Neural crest cell (in vitro differentiated cells): Measurements from ENCODE around the gene PEX5L. TPM values are rescaled to one million over a fixed set of nuclear protein-coding genes. Genes with fewer than 3 reads are reported as not detected.

ENCODE experiments used
- DNase-seq: peaks from one replicate; pipeline ENCODE4 v3.0.0; 2021; ENCODE audit warnings: low read depth, mixed read lengths, low spot score
- H3K27ac Mint-ChIP-seq: one replicate; pipeline ENCODE4 v1.8.0; 2021; ENCODE audit warnings: mild to moderate bottlenecking, mixed read lengths; ENCODE audit not compliant: unreplicated experiment
- H3K27me3 Mint-ChIP-seq: 2 replicates; pipeline ENCODE4 v1.8.0; 2021; ENCODE audit warnings: low read depth, mild to moderate bottlenecking, mixed read lengths
- H3K36me3 Mint-ChIP-seq: 2 replicates; pipeline ENCODE4 v1.8.0; 2021; ENCODE audit warnings: low read depth, mild to moderate bottlenecking, mixed read lengths
- H3K4me1 Mint-ChIP-seq: 2 replicates; pipeline ENCODE4 v1.8.0; 2021; ENCODE audit warnings: mixed read lengths
- H3K4me3 Mint-ChIP-seq: one replicate; pipeline ENCODE4 v1.8.0; 2021; ENCODE audit warnings: mild to moderate bottlenecking, mixed read lengths
- H3K9me3 Mint-ChIP-seq: 2 replicates; pipeline ENCODE4 v1.8.0; 2021; ENCODE audit warnings: mixed read lengths
- total RNA-seq: library from RNA; stranded (reverse); gene quantifications from 2 replicates; pipeline ENCODE4 v1.2.1, GENCODE V29; 2021
- TF ChIP-seq, protein P1 (sequence below): fragments of 200-600 bp; sonication (generic); conservative IDR thresholded peaks from 2 replicates; pipeline ENCODE4 v1.5.0; 2021; ENCODE audit warnings: antibody characterized with exemption, mild to moderate bottlenecking

PEX5L gene
- total RNA-seq, 1 donor from 2014 or later: 0.96 TPM

DNA sequence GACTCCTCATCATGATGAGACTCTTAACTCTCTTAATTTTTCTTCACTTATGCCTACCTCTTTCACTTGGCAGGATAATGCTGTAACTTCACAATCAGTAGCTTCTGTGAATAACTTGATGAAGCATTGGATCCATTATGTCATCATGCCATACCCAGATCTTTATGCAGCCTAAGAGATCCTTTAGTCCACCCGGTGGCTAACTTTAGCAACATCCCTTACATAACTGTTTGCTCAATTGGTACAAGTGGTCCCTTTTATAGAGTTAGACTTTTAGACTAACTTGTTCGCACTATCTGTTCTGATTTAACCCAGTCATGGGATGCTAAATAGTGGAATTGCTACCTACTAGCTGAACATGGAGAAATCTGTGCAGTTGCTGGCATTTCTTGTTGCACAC, 199.4 kb downstream of the PEX5L start:
- DNase-seq: no peak
- Mint-ChIP-seq H3K4me1 (no peaks in the 10 kb centered on the region), H3K36me3 (no peaks in the 10 kb centered on the region), H3K27ac (no peak overlapping the region), H3K4me3 (no peak overlapping the region), H3K27me3 (no peaks in the 10 kb centered on the region), H3K9me3 (no peaks in the 10 kb centered on the region)
- TF ChIP-seq, protein P1, sequence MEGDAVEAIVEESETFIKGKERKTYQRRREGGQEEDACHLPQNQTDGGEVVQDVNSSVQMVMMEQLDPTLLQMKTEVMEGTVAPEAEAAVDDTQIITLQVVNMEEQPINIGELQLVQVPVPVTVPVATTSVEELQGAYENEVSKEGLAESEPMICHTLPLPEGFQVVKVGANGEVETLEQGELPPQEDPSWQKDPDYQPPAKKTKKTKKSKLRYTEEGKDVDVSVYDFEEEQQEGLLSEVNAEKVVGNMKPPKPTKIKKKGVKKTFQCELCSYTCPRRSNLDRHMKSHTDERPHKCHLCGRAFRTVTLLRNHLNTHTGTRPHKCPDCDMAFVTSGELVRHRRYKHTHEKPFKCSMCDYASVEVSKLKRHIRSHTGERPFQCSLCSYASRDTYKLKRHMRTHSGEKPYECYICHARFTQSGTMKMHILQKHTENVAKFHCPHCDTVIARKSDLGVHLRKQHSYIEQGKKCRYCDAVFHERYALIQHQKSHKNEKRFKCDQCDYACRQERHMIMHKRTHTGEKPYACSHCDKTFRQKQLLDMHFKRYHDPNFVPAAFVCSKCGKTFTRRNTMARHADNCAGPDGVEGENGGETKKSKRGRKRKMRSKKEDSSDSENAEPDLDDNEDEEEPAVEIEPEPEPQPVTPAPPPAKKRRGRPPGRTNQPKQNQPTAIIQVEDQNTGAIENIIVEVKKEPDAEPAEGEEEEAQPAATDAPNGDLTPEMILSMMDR: peak; percentile 14

DNA sequence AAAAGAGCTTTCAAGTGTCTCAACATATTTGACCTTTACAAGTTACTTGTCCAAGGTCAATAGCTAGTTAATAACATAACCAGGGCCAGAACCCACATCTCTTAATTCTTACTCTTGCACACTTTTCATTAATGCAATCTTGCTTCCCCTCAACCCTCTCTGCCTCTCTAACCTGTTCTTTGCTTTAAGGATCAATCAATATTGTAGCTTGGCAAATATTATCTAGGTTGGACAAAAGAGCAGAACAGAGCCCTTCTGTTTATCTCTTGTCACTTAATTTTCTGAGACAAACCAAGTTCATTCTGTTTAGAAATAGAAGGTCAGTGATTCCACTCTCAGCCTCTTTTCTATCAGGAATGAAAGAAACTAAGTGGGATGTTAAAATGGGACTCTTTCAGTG, 203.4 kb downstream of the PEX5L start:
- DNase-seq: no peak
- TF ChIP-seq, protein P1: no peak
- Mint-ChIP-seq H3K4me1 (no peaks in the 10 kb centered on the region), H3K27me3 (peaks cover 3% of the 10 kb centered on the region), H3K9me3 (no peaks in the 10 kb centered on the region), H3K4me3 (no peak overlapping the region), H3K36me3 (no peaks in the 10 kb centered on the region), H3K27ac (no peak overlapping the region)

DNA sequence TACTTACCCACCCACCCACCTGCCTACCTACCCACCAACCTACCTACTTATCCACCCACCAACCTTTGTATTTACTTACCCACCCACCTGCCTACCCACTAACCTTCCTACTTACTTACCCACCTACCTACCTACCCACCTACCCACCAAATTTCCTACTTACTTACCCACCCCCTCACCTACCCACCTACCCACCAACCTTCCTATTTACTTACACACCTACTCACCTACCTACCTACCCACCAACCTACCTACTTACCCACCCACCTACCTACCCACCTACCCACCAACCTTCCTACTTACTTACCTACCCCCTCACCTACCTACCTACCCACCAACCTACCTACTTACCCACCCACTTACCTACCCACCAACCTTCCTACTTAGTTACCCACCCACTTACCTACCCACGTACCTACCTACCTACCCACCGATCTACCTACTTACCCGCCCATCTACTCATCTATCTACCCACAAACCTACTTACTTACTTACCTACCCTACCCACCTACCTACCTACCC, 204.3 kb downstream of the PEX5L start:
- H3K4me1 Mint-ChIP-seq: no peaks in the 10 kb centered on the region
- TF ChIP-seq, protein P1: no peak
- no peaks in the 10 kb centered on the region for H3K9me3 Mint-ChIP-seq
- peaks cover 8% of the 10 kb centered on the region for H3K27me3 Mint-ChIP-seq
- H3K4me3 Mint-ChIP-seq: no peak overlapping the region
- H3K36me3 Mint-ChIP-seq: no peaks in the 10 kb centered on the region
- no peak for DNase-seq
- H3K27ac Mint-ChIP-seq: no peak overlapping the region

DNA sequence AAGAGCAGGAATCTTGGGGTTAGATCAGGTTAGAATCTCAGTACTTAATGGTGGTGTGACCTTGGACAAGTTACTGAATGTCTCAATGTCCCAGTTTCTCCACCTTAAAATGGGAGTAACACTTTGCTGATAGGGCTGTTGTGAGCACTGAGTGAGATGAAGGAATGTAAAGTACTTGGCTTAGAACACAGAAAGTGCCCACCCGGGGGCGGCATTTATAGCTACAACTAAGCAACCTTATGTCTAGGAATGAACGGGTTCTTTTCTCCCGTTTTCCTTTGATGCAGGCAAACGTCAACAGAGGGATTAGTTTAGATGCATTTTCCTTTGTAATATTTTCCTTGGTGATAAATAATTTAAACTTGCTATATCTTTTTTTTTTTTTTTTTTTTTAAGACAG, 207.3 kb downstream of the PEX5L start:
- H3K4me1 Mint-ChIP-seq: no peaks in the 10 kb centered on the region
- no peaks in the 10 kb centered on the region for H3K9me3 Mint-ChIP-seq
- H3K27me3 Mint-ChIP-seq: peaks cover 8% of the 10 kb centered on the region
- no peak overlapping the region for H3K4me3 Mint-ChIP-seq
- no peak overlapping the region for H3K27ac Mint-ChIP-seq
- DNase-seq: no peak
- TF ChIP-seq, protein P1: no peak
- H3K36me3 Mint-ChIP-seq: no peaks in the 10 kb centered on the region

DNA sequence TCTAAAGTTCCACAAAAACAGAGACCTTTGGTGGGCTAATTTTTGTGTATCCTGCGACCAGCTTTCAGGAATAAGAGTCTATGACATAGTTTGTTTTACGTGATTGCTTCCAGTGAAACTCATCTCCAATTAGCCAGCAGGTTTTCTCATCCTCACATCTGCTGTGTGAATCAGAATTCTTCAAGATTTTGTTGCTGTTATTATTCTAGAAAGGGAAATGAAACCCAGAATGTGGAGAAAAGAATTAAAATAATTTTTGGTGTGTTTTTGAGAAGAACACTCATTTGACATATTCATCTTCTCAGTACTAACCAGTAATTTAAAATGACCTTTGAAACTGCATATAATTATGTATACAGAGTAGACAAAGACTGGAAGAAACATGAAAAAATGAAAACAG, 208.0 kb downstream of the PEX5L start:
- H3K27ac Mint-ChIP-seq: no peak overlapping the region
- H3K4me3 Mint-ChIP-seq: no peak overlapping the region
- H3K27me3 Mint-ChIP-seq: peaks cover 8% of the 10 kb centered on the region
- H3K9me3 Mint-ChIP-seq: no peaks in the 10 kb centered on the region
- H3K4me1 Mint-ChIP-seq: no peaks in the 10 kb centered on the region
- TF ChIP-seq, protein P1: no peak
- no peak for DNase-seq
- H3K36me3 Mint-ChIP-seq: no peaks in the 10 kb centered on the region

DNA sequence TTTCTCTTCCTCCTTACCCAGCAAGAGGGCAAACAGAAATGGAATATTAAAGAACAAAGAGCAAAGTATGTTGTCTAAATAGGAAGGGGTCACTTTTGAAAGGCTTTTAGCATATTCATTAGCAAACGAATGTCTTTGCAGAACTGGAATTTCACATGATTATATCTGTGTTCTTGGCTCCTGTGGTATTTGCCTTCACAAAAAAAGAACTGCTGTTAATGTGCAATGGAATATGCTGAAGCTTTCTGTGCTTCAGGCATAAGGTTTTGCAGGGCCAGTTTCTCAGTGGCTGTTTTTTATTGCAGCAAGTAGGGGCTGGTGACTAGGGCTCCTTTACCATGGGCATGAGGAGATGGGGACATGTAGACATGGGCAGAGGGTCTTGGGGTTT, 210.5 kb downstream of the PEX5L start:
- H3K27me3 Mint-ChIP-seq: peaks cover 5% of the 10 kb centered on the region
- no peaks in the 10 kb centered on the region for H3K36me3 Mint-ChIP-seq
- H3K27ac Mint-ChIP-seq: no peak overlapping the region
- no peaks in the 10 kb centered on the region for H3K9me3 Mint-ChIP-seq
- no peak overlapping the region for H3K4me3 Mint-ChIP-seq
- TF ChIP-seq, protein P1: no peak
- no peaks in the 10 kb centered on the region for H3K4me1 Mint-ChIP-seq
- DNase-seq: no peak
